ENCODE results near the gene ZFAND3. TPM values are rescaled to one million over a fixed set of nuclear protein-coding genes. Genes with fewer than 3 reads are reported as not detected.

The ZFAND3 gene
- total and polyA plus RNA-seq, 2 experiments from 2014 or later, result 16.9 to 28.2 TPM

- no peaks in the 10 kb centered on the region for H3K27me3 ChIP-seq (ENCODE audit: insufficient read depth)
- peaks cover 2% of the 10 kb centered on the region for H3K27me3 Mint-ChIP-seq (ENCODE audit: insufficient read depth, low read depth, poor library complexity)
- H3K36me3 ChIP-seq (ENCODE audit: insufficient read depth), result no peaks in the 10 kb centered on the region
- H3K4me1 Mint-ChIP-seq, result peaks cover 36% of the 10 kb centered on the region
- H3K4me2 ChIP-seq, result no peak overlapping the region
- H3K36me3 Mint-ChIP-seq (ENCODE audit: low read depth), result no peaks in the 10 kb centered on the region
- H3K4me3 Mint-ChIP-seq, result no peak overlapping the region
- peaks cover 2% of the 10 kb centered on the region; the same call in 1 of the 2 replicates for H4K20me1 ChIP-seq (replicated peaks; ENCODE audit: insufficient read depth)
- H3K27ac Mint-ChIP-seq, result no peak overlapping the region
- no peak overlapping the region for H2AFZ ChIP-seq
- H3K9me2 ChIP-seq (ENCODE audit: insufficient read depth), result no peaks in the 10 kb centered on the region
- no peak overlapping the region for H3K27ac ChIP-seq (ENCODE audit: low read depth)
- H3K4me3 ChIP-seq, result no peak overlapping the region
- DNase-seq (ENCODE audit: low spot score) (no peak), ATAC-seq (peak; percentile 54)
- no peaks in the 10 kb centered on the region for H3F3A ChIP-seq (replicated peaks; ENCODE audit: low read depth)
- no peaks in the 10 kb centered on the region for H3K9me3 Mint-ChIP-seq
- peaks cover 38% of the 10 kb centered on the region for H3K4me1 ChIP-seq (ENCODE audit: insufficient read depth)
- no peaks in the 10 kb centered on the region; the same call in 1 of the 2 replicates for H3K79me2 ChIP-seq (replicated peaks; ENCODE audit: insufficient read depth)
- TF ChIP-seq STAT1 (IDR thresholded peaks at IDR 0.05; ENCODE audit: unreplicated experiment) (no peak), ETS1 (IDR thresholded peaks at IDR 0.05) (no peak), REST (IDR thresholded peaks at IDR 0.05; ENCODE audit: unreplicated experiment) (no peak), EZH2phosphoT487 (IDR thresholded peaks at IDR 0.05; ENCODE audit: unreplicated experiment) (no peak), JUNB (IDR thresholded peaks at IDR 0.05; ENCODE audit: unreplicated experiment) (no peak), ZNF462 (CRISPR knock-in tag; IDR thresholded peaks at IDR 0.05) (no peak), EZH2 (IDR thresholded peaks at IDR 0.05; ENCODE audit: low read depth, unreplicated experiment) (no peak), CREB1 (CRISPR knock-in tag; IDR thresholded peaks at IDR 0.05; ENCODE audit: low read depth) (no peak), NANOG (IDR thresholded peaks at IDR 0.05; ENCODE audit: borderline replicate concordance) (no peak), ZNF114 (CRISPR knock-in tag; IDR thresholded peaks at IDR 0.05) (no peak), POLR2AphosphoS5 (IDR thresholded peaks at IDR 0.05; ENCODE audit: low read depth) (no peak), ZNF331 (CRISPR knock-in tag; IDR thresholded peaks at IDR 0.05; ENCODE audit: low read depth) (no peak), CTCF (conservative IDR thresholded peaks at IDR 0.05; ENCODE audit: low read depth in 2 of 2) (no peak)
These were observed 236.8 kb downstream of the ZFAND3 start for GRCh38 chr6:38056361-38056760.

All from GM23338 (cell line).